Thymus (tissue), 11 donors: ENCODE results near the gene BBS5. TPM values are rescaled to one million over a fixed set of nuclear protein-coding genes. Genes with fewer than 3 reads are reported as not detected.

Source experiments
- DNase-seq, 9 donors: peaks; one replicate each; pipeline ENCODE4 v3.0.0-alpha.2; 2013; ENCODE audit warnings: low spot score in 9 of 9, low read depth in 6 of 9, missing footprints in 1 of 9
- H3K27ac ChIP-seq, 2 donors: one replicate each; pipeline ENCODE4 v1.5.1; 2013; ENCODE audit warnings: control low read depth in 1 of 2, low read depth in 1 of 2, low read length in 1 of 2, mild to moderate bottlenecking in 1 of 2, moderate library complexity in 1 of 2
- H3K27me3 ChIP-seq, 2 donors: one replicate each; pipeline ENCODE4 v1.5.1; 2013; ENCODE audit warnings: low read length in 1 of 2; ENCODE audit not compliant: control insufficient read depth in 2 of 2, insufficient read depth in 1 of 2
- H3K36me3 ChIP-seq, 2 donors: one replicate each; pipeline ENCODE4 v1.5.1; 2013; ENCODE audit warnings: low read length in 1 of 2, mild to moderate bottlenecking in 1 of 2, moderate library complexity in 1 of 2; ENCODE audit not compliant: control insufficient read depth in 2 of 2, insufficient read depth in 2 of 2
- H3K4me1 ChIP-seq, 2 donors: one replicate each; pipeline ENCODE4 v1.5.1; 2013; ENCODE audit warnings: low read length in 2 of 2; ENCODE audit not compliant: control insufficient read depth in 2 of 2, insufficient read depth in 2 of 2
- H3K4me3 ChIP-seq, 2 donors: one replicate each; pipeline ENCODE4 v1.5.1; 2013; ENCODE audit warnings: low read length in 2 of 2, control low read depth in 1 of 2, mild to moderate bottlenecking in 1 of 2
- H3K9me3 ChIP-seq, 2 donors: one replicate each; pipeline ENCODE4 v1.5.1; 2013; ENCODE audit warnings: low read length in 1 of 2, mild to moderate bottlenecking in 1 of 2; ENCODE audit not compliant: control insufficient read depth in 2 of 2, insufficient read depth in 1 of 2
- WGBS: extraction: QIAGEN DNeasy Blood & Tissue Kit; methylation state at CpG from one replicate; pipeline ENCODE4 v1.1.7; 2013; 5-methylcytosine and 5-hydroxymethylcytosine counted together
- polyA plus RNA-seq: library from polyadenylated mRNA; stranded (reverse); fragments of 200-250 nt; gene quantifications from one replicate; pipeline ENCODE4 v1.2.3, GENCODE V29; 2013
- total RNA-seq: library from RNA; stranded (reverse); fragments of 120-200 nt; gene quantifications from one replicate; pipeline ENCODE4 v1.2.4, GENCODE V29; 2013
- donor health status: healthy.

BBS5 gene
- total and polyA plus RNA-seq, 2 donors: 1.7 to 7.8 TPM

DNA sequence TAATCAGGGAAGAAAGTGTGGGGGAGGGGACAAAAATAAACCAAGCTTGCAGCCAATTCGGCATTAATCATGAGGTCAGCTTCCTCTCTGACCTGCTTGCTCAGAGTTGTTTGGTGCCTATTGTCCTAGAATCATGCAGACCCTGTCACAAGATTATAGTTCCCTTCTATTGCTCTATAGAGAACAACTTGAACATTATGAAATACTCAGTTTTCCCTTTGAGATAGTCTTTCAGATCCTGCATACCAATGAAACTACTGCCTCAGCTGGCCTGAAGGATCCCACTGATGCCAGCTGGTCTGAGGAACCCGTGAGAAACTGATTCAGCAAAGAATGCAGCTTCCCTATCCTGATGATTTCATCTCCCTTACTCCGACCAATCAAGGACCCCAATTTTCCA is 955 bp upstream of the BBS5 start:
- Histone ChIP-seq H3K9me3 (no peaks in the 10 kb centered on the region), H3K27me3 (no peaks in the 10 kb centered on the region), H3K4me3 (no peak overlapping the region), H3K36me3 (no peaks in the 10 kb centered on the region), H3K4me1 (peaks cover 2 to 9% of the 10 kb centered on the region in 2 donors), H3K27ac (no peak overlapping the region)
- no peak for DNase-seq
- WGBS: 92% methylated on average over 3 of the region's 3 CpGs

- peaks cover 2 to 9% of the 10 kb centered on the region in 2 donors for H3K4me1 ChIP-seq
- 84% methylated on average over 14 of the region's 14 CpGs for WGBS
- peak overlapping the region; percentile 71 to 72 for H3K4me3 ChIP-seq
- no peaks in the 10 kb centered on the region for H3K9me3 ChIP-seq
- no peaks in the 10 kb centered on the region for H3K36me3 ChIP-seq
- no peaks in the 10 kb centered on the region for H3K27me3 ChIP-seq
- H3K27ac ChIP-seq: no peak overlapping the region
- DNase-seq: no peak
These were observed 493 bp upstream of the BBS5 start for GRCh38 chr2:169478745-169479256.

DNA sequence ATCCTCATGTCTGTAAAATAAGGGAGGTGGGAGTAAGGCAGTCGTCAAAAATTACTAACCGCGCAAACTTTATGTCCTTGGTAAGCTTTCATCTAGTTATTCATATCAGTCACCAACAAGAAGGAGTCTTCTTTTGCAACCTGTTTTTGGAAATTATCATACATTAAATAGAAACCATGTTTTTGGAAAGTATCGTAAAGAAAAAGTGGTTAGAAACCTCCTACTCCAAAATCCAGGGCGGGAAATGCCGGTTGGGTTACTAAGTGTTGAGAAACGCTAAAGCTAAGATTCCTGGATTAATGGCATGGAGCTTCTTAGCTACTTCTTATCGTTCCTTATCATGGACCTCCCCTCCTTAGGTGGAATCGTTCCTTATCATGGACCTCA is 778 bp downstream of the BBS5 start:
- Histone ChIP-seq H3K27me3 (no peaks in the 10 kb centered on the region), H3K9me3 (no peaks in the 10 kb centered on the region), H3K4me3 (peak overlapping the region; percentile 71 to 72), H3K4me1 (peaks cover 2 to 9% of the 10 kb centered on the region in 2 donors), H3K36me3 (no peaks in the 10 kb centered on the region), H3K27ac (no peak overlapping the region)
- 52% methylated on average over 9 of the region's 9 CpGs for WGBS
- no peak for DNase-seq

GRCh38 chr2:169485650-169486138 is 6.4 kb downstream of the BBS5 start:
- no peaks in the 10 kb centered on the region for H3K9me3 ChIP-seq
- no peak for DNase-seq
- H3K36me3 ChIP-seq: no peaks in the 10 kb centered on the region
- WGBS: 100% methylated on average over 1 of the region's 1 CpG
- H3K4me3 ChIP-seq: no peak overlapping the region
- no peaks in the 10 kb centered on the region for H3K27me3 ChIP-seq
- no peak overlapping the region for H3K27ac ChIP-seq
- H3K4me1 ChIP-seq: no peaks in the 10 kb centered on the region

DNA sequence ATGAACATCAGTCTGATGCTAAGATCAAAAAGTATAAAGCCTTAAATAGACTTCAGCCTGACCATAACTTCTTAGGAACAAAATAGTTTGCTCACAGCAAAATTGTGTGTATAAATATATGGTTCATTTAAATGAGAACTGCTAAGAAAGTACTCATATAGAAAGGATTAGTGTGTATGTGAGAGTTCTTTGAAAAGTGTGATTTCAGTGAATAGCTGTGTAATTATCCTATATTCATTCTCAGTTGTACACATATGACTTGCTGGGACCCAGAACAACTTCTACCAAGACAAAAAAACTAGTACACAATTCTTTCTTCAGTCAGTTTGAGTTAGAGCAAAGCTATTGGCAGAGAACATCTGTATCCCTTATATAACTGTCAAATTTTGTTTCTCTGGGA is 7.2 kb downstream of the BBS5 start:
- no peak for DNase-seq
- H3K36me3 ChIP-seq: no peaks in the 10 kb centered on the region
- no peak overlapping the region for H3K27ac ChIP-seq
- no peaks in the 10 kb centered on the region for H3K4me1 ChIP-seq
- H3K27me3 ChIP-seq: no peaks in the 10 kb centered on the region
- H3K9me3 ChIP-seq: no peaks in the 10 kb centered on the region
- no peak overlapping the region for H3K4me3 ChIP-seq

DNA sequence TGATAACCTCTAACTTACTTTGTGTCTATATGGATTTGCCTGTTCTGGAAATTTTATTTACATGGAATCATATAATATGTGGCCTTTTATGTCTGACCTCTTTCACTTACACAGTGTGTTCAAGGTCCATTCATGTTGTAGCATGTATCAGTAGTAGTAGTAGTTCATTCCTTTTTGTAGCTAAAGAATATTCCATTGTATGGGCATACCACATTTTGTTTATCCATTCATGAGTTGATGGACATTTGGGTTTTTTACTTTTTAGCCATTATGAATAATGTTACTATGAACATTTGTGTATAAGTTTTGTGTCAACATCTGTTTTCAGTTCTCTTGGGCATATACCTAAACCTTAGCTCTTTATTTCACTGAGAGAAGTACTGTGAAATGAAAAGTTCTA is 11.5 kb downstream of the BBS5 start:
- no peak overlapping the region for H3K27ac ChIP-seq
- H3K27me3 ChIP-seq: no peaks in the 10 kb centered on the region
- H3K9me3 ChIP-seq: no peaks in the 10 kb centered on the region
- no peak overlapping the region for H3K4me3 ChIP-seq
- H3K4me1 ChIP-seq: no peaks in the 10 kb centered on the region
- no peaks in the 10 kb centered on the region for H3K36me3 ChIP-seq
- no peak for DNase-seq

GRCh38 chr2:169491378-169491777 is 12.1 kb downstream of the BBS5 start:
- no peaks in the 10 kb centered on the region for H3K9me3 ChIP-seq
- H3K27me3 ChIP-seq: no peaks in the 10 kb centered on the region
- H3K36me3 ChIP-seq: no peaks in the 10 kb centered on the region
- no peak overlapping the region for H3K27ac ChIP-seq
- no peak for DNase-seq
- no peaks in the 10 kb centered on the region for H3K4me1 ChIP-seq
- no peak overlapping the region for H3K4me3 ChIP-seq

DNA sequence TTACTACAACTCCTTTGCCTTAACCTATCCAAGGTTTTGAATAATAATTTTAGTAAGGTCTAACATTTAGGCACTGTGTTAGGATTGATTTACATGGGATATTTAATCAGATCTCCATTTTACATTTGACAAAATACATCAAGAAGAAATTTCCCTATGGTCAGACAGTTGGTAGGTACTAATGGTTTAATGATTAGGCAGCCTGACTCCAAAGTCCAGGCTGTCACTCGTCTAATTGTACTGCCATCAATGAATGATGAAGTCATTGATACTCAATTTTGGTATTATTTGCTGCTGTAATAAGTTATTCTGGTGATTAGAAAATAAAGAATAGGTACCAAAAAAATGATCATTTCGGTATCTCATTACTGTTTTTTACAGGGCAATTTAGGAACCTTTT is 14.1 kb downstream of the BBS5 start:
- H3K36me3 ChIP-seq: no peaks in the 10 kb centered on the region
- no peaks in the 10 kb centered on the region for H3K4me1 ChIP-seq
- no peak overlapping the region for H3K27ac ChIP-seq
- no peak overlapping the region for H3K4me3 ChIP-seq
- WGBS: 98% methylated on average over 2 of the region's 2 CpGs
- no peak for DNase-seq
- no peaks in the 10 kb centered on the region for H3K27me3 ChIP-seq
- no peaks in the 10 kb centered on the region for H3K9me3 ChIP-seq

DNA sequence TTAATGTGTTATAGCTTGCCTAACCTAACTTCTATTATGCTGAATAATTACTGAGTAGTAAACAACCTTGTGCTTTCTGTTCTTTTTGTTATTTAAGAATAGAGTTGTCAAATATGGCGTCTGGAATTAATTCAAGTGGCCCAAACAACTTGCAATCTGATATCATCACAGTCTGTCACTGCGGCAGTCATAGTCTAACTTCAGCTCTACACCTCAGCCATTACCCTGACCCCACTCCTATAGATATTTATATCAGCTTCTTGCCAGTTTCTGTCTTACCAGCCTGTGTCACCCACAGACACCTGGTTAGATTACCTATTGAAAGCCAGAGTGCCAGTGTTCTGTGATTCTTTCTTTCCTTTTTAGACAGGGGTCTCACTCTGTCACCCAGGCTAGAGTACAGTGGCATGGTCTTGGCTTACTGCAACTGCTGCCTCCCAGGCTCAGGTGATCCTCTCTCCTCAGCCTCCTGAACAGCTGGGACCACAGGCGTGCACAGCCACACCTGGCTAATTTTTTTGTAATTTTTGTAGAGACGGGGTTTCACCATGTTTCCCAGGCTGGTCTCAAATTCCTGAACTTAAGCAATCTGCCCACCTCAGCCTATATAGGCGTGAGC is 16.1 kb downstream of the BBS5 start:
- H3K4me3 ChIP-seq: no peak overlapping the region
- no peak for DNase-seq
- H3K27me3 ChIP-seq: no peaks in the 10 kb centered on the region
- no peak overlapping the region for H3K27ac ChIP-seq
- H3K9me3 ChIP-seq: no peaks in the 10 kb centered on the region
- H3K4me1 ChIP-seq: no peaks in the 10 kb centered on the region
- WGBS: 97% methylated on average over 5 of the region's 5 CpGs
- H3K36me3 ChIP-seq: no peaks in the 10 kb centered on the region
